Measurements from ENCODE around the gene CRIP2. TPM values are rescaled to one million over a fixed set of nuclear protein-coding genes. Genes with fewer than 3 reads are reported as not detected.

Gene CRIP2
- total and polyA plus RNA-seq, 2 experiments from 2014 or later = 188 to 319 TPM

DNA sequence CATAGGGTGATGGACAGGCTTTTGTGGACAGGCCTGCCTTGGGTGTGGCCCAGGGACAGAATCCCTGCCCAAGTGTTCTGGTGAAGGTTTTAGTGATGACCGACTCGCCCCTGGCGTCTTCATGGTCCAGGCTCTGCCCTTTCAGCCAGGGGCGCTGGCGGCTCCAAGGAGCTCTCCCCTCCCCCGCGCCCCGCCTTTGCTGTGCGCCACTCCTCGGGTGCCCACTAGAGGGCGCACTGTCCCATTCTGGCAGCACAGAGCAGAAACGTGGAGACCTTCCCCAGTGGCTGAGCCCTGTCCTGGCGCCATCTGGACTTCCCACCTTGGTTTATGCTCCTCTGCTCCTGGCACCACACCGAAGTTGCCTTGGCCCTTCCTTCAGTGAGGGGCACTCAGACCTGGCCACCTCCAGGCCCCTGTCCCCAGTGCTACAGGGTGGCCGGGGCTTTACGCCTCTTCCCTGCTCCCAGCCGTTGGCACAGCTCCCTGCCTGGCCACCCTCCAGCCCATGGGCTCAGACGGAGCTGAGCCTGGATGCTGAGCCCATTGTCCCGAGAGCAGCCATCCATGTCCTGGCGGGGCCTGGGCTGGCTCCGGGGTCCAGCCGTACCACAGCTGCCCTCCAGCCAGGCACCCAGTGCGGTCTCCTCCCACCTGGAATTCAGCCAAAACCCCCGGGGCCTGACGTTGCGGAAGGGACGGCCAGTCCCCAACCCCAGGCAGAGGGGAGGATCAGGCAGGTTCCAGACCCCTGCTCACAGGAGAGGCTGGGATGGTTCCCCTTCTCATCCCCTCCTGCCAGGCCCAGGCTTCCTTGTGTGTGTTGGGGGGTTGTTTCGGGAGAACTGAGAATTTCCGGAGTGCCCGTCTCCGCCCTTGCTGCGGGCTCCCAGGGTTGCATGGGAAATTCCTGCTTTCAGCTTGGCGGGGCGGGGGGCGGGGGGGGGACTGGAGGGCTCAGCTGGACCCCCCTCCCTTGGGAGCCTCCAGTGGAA, 6.5 kb downstream of the CRIP2 start:
- H2AFZ ChIP-seq = 0 out of 2 replicates have a peak overlapping the region, but pooled peaks have one; percentile 4
- H3K27ac ChIP-seq = peak overlapping the region; percentile 99
- H3F3A ChIP-seq (ENCODE audit: insufficient read depth) = no peaks in the 10 kb centered on the region
- H3K4me3 ChIP-seq = peak overlapping the region; percentile 62
- DNase-seq = peak; percentile 92
- in situ Hi-C loops (cut with MboI) = no loop called here
- no peaks in the 10 kb centered on the region for H3K27me3 ChIP-seq (replicated peaks; ENCODE audit: insufficient read depth)
- TF ChIP-seq EZH2phosphoT487 (IDR thresholded peaks at IDR 0.05; ENCODE audit: insufficient read depth, low read depth) (no peak), EZH2 (IDR thresholded peaks at IDR 0.05; ENCODE audit: insufficient read depth, poor library complexity, severe bottlenecking) (no peak)
- no peaks in the 10 kb centered on the region for H4K20me1 ChIP-seq (ENCODE audit: insufficient read depth)
- peak overlapping the region; percentile 97 for H3K9ac ChIP-seq
- WGBS, 2 experiments (ENCODE audit: low coverage in 1 of 2, low lambda C conversion rate in 2 of 2, missing lambda C conversion rate in 2 of 2) = 1 to 3% methylated on average over 30 to 31 of the region's 35 CpGs
- no peaks in the 10 kb centered on the region for H3K36me3 ChIP-seq (ENCODE audit: low read depth)
- peak overlapping the region; percentile 73 for H3K4me2 ChIP-seq (ENCODE audit: unreplicated experiment)
- no peaks in the 10 kb centered on the region for H3K9me2 ChIP-seq (ENCODE audit: insufficient read depth)
- no peaks in the 10 kb centered on the region for H3K9me3 ChIP-seq (ENCODE audit: low read depth)
- H3K79me2 ChIP-seq (ENCODE audit: insufficient read depth) = peaks cover 10% of the 10 kb centered on the region
- H3K4me1 ChIP-seq (ENCODE audit: insufficient read depth) = peaks cover 30% of the 10 kb centered on the region

DNA sequence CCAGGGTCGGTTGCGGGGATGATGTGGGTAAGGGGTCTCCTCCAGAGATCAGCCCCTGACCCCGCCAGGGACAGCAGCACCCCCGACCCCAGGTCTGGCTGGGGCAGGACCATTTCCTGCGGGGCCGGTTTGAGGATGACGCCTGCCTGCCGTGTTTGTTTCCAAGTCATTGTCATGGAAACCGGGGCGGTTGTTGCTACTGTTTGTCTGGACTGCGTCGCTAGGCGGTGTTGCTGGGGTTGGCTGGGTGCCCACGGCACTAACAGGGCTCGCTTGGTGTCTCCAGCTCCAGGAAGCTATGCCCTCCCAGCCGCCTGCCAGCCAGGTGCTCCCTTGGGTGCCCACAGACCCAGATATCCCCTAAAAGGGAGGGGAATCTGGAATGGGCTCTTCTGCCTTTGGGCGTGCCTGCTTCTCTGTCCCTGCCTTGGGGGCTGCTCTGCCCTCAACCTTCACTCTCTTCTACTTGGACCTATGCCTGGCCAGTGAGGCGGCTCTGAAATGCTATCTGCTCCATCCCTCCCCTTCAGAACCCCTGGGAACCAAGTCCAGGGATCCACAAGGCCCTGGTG, 7.4 kb downstream of the CRIP2 start:
- TF ChIP-seq EZH2phosphoT487 (IDR thresholded peaks at IDR 0.05; ENCODE audit: insufficient read depth, low read depth) (no peak), EZH2 (IDR thresholded peaks at IDR 0.05; ENCODE audit: insufficient read depth, poor library complexity, severe bottlenecking) (no peak)

DNA sequence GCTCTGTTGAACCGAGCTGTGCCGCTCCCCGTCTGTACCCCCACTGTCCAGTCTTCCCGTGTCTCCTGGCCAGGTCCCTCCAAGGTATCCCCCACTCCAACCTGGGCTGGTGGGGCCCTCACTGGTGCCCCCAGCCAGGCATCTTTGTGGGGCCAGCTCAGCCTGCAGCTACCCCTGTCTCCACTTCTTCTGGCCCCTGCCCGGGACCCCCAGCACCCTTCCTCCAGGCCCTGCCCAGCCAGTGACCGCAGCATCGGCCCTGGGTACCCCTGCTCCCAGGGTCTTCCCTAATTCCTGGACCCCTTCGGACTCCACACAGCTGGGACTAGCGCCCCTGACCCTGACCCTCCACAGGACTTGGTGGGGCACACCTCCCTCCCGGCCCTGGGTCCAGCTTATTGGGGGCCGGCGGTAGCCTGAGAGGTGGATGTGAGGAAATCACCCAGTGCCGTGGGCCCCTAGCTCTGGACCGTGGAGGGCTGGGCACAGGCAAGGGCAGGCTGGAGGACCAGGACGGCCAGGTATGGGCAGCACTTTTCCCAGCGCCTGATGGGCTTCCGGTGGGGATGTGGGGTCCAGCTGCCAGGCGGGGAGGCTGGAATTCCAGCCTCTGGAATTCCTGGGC, 8.0 kb downstream of the CRIP2 start:
- H3K79me2 ChIP-seq (ENCODE audit: insufficient read depth) = no peaks in the 10 kb centered on the region
- WGBS, 2 experiments (ENCODE audit: low coverage in 1 of 2, low lambda C conversion rate in 2 of 2, missing lambda C conversion rate in 2 of 2) = 73 to 76% methylated on average over 18 of the region's 18 CpGs
- H3K4me1 ChIP-seq (ENCODE audit: insufficient read depth) = peaks cover 18% of the 10 kb centered on the region
- H3F3A ChIP-seq (ENCODE audit: insufficient read depth) = no peaks in the 10 kb centered on the region
- H3K9me2 ChIP-seq (ENCODE audit: insufficient read depth) = no peaks in the 10 kb centered on the region
- no peak overlapping the region for H2AFZ ChIP-seq
- H3K27ac ChIP-seq = peak overlapping the region; percentile 99
- peaks cover 13% of the 10 kb centered on the region for H3K27me3 ChIP-seq (replicated peaks; ENCODE audit: insufficient read depth)
- TF ChIP-seq EZH2phosphoT487 (IDR thresholded peaks at IDR 0.05; ENCODE audit: insufficient read depth, low read depth) (no peak), EZH2 (IDR thresholded peaks at IDR 0.05; ENCODE audit: insufficient read depth, poor library complexity, severe bottlenecking) (no peak)
- H3K4me2 ChIP-seq (ENCODE audit: unreplicated experiment) = peak overlapping the region; percentile 73
- peak overlapping the region; percentile 97 for H3K9ac ChIP-seq
- H3K9me3 ChIP-seq (ENCODE audit: low read depth) = no peaks in the 10 kb centered on the region
- no peaks in the 10 kb centered on the region for H4K20me1 ChIP-seq (ENCODE audit: insufficient read depth)
- no peak for DNase-seq
- H3K36me3 ChIP-seq (ENCODE audit: low read depth) = no peaks in the 10 kb centered on the region
- in situ Hi-C loops (cut with MboI) = no loop called here
- H3K4me3 ChIP-seq = no peak overlapping the region

More for the DNA sequence above, 7.4 kb downstream of the CRIP2 start:
- WGBS, 2 experiments (ENCODE audit: low coverage in 1 of 2, low lambda C conversion rate in 2 of 2, missing lambda C conversion rate in 2 of 2) = 1 to 4% methylated on average over 9 to 16 of the region's 18 CpGs
- H3K9me2 ChIP-seq (ENCODE audit: insufficient read depth) = no peaks in the 10 kb centered on the region
- in situ Hi-C loops (cut with MboI) = no loop called here
- H3K9me3 ChIP-seq (ENCODE audit: low read depth) = no peaks in the 10 kb centered on the region
- peaks cover 22% of the 10 kb centered on the region for H3K4me1 ChIP-seq (ENCODE audit: insufficient read depth)
- no peaks in the 10 kb centered on the region for H4K20me1 ChIP-seq (ENCODE audit: insufficient read depth)
- H3K4me2 ChIP-seq (ENCODE audit: unreplicated experiment) = peak overlapping the region; percentile 73
- no peaks in the 10 kb centered on the region for H3K36me3 ChIP-seq (ENCODE audit: low read depth)
- H3K4me3 ChIP-seq = peak overlapping the region; percentile 62
- peaks cover 7% of the 10 kb centered on the region; the same call in 1 of the 2 replicates for H3K27me3 ChIP-seq (replicated peaks; ENCODE audit: insufficient read depth)
- DNase-seq = peak; percentile 98
- H2AFZ ChIP-seq = no peak overlapping the region
- H3K27ac ChIP-seq = peak overlapping the region; percentile 99
- H3K79me2 ChIP-seq (ENCODE audit: insufficient read depth) = peaks cover 5% of the 10 kb centered on the region
- H3F3A ChIP-seq (ENCODE audit: insufficient read depth) = no peaks in the 10 kb centered on the region
- H3K9ac ChIP-seq = peak overlapping the region; percentile 97
